ENCODE measurements around the gene OTOP3.

- TF ChIP-seq FOXK1 (CRISPR knock-in tag; IDR thresholded peaks at IDR 0.05) (no peak), TCF7 (CRISPR knock-in tag; IDR thresholded peaks at IDR 0.05; ENCODE audit: low read depth) (no peak), FOXJ3 (CRISPR knock-in tag; IDR thresholded peaks at IDR 0.05; ENCODE audit: borderline replicate concordance) (no peak), MAX (CRISPR knock-in tag; IDR thresholded peaks at IDR 0.05) (no peak), CTCF (IDR thresholded peaks at IDR 0.05) (no peak), ZBTB21 (CRISPR knock-in tag; IDR thresholded peaks at IDR 0.05; ENCODE audit: borderline replicate concordance) (no peak), CREB1 (CRISPR knock-in tag; IDR thresholded peaks at IDR 0.05) (no peak), TEAD4 (CRISPR knock-in tag; IDR thresholded peaks at IDR 0.05) (no peak), SP1 (CRISPR knock-in tag; conservative IDR thresholded peaks at IDR 0.05) (no peak)
- TF ChIP-seq, protein P1, sequence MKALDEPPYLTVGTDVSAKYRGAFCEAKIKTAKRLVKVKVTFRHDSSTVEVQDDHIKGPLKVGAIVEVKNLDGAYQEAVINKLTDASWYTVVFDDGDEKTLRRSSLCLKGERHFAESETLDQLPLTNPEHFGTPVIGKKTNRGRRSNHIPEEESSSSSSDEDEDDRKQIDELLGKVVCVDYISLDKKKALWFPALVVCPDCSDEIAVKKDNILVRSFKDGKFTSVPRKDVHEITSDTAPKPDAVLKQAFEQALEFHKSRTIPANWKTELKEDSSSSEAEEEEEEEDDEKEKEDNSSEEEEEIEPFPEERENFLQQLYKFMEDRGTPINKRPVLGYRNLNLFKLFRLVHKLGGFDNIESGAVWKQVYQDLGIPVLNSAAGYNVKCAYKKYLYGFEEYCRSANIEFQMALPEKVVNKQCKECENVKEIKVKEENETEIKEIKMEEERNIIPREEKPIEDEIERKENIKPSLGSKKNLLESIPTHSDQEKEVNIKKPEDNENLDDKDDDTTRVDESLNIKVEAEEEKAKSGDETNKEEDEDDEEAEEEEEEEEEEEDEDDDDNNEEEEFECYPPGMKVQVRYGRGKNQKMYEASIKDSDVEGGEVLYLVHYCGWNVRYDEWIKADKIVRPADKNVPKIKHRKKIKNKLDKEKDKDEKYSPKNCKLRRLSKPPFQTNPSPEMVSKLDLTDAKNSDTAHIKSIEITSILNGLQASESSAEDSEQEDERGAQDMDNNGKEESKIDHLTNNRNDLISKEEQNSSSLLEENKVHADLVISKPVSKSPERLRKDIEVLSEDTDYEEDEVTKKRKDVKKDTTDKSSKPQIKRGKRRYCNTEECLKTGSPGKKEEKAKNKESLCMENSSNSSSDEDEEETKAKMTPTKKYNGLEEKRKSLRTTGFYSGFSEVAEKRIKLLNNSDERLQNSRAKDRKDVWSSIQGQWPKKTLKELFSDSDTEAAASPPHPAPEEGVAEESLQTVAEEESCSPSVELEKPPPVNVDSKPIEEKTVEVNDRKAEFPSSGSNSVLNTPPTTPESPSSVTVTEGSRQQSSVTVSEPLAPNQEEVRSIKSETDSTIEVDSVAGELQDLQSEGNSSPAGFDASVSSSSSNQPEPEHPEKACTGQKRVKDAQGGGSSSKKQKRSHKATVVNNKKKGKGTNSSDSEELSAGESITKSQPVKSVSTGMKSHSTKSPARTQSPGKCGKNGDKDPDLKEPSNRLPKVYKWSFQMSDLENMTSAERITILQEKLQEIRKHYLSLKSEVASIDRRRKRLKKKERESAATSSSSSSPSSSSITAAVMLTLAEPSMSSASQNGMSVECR (CRISPR knock-in tag; IDR thresholded peaks at IDR 0.05; ENCODE audit: borderline replicate concordance), result no peak
- TF ChIP-seq, protein P2, sequence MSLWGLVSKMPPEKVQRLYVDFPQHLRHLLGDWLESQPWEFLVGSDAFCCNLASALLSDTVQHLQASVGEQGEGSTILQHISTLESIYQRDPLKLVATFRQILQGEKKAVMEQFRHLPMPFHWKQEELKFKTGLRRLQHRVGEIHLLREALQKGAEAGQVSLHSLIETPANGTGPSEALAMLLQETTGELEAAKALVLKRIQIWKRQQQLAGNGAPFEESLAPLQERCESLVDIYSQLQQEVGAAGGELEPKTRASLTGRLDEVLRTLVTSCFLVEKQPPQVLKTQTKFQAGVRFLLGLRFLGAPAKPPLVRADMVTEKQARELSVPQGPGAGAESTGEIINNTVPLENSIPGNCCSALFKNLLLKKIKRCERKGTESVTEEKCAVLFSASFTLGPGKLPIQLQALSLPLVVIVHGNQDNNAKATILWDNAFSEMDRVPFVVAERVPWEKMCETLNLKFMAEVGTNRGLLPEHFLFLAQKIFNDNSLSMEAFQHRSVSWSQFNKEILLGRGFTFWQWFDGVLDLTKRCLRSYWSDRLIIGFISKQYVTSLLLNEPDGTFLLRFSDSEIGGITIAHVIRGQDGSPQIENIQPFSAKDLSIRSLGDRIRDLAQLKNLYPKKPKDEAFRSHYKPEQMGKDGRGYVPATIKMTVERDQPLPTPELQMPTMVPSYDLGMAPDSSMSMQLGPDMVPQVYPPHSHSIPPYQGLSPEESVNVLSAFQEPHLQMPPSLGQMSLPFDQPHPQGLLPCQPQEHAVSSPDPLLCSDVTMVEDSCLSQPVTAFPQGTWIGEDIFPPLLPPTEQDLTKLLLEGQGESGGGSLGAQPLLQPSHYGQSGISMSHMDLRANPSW (CRISPR knock-in tag; conservative IDR thresholded peaks at IDR 0.05; ENCODE audit: low read depth), result no peak
These were observed 18.4 kb downstream of the OTOP3 start for GRCh38 chr17:74954115-74954514.
